Neuron (in vitro differentiated cells): ENCODE results near the gene LY6G5C.

Experiments
- H2AFZ ChIP-seq: one replicate; pipeline ENCODE4 v1.6.1; 2013; ENCODE audit warnings: low read depth, mild to moderate bottlenecking, inconsistent platforms, low read length, moderate library complexity
- H3K27me3 ChIP-seq: one replicate; pipeline ENCODE4 v1.6.1; 2013; ENCODE audit warnings: low read length; ENCODE audit not compliant: insufficient read depth
- H3K36me3 ChIP-seq: one replicate; pipeline ENCODE4 v1.6.1; 2013; ENCODE audit warnings: low read length; ENCODE audit not compliant: insufficient read depth
- H3K4me1 ChIP-seq: one replicate; pipeline ENCODE4 v1.6.1; 2013; ENCODE audit warnings: low read length; ENCODE audit not compliant: insufficient read depth
- H3K4me3 ChIP-seq: 2 replicates; pipeline ENCODE4 v1.5.1; 2013; ENCODE audit warnings: mild to moderate bottlenecking, low read length, moderate library complexity
- H3K9me3 ChIP-seq: one replicate; pipeline ENCODE4 v1.6.1; 2013; ENCODE audit warnings: low read length

Gene LY6G5C

GRCh38 chr6:31659649-31660380 is 21.1 kb downstream of the LY6G5C start:
- no peaks in the 10 kb centered on the region for H3K9me3 ChIP-seq
- H3K4me3 ChIP-seq, result peak overlapping the region; percentile 98
- H3K27me3 ChIP-seq, result no peaks in the 10 kb centered on the region
- peak overlapping the region; percentile 62 for H2AFZ ChIP-seq
- H3K36me3 ChIP-seq, result peaks cover 42% of the 10 kb centered on the region
- peaks cover 40% of the 10 kb centered on the region for H3K4me1 ChIP-seq

DNA sequence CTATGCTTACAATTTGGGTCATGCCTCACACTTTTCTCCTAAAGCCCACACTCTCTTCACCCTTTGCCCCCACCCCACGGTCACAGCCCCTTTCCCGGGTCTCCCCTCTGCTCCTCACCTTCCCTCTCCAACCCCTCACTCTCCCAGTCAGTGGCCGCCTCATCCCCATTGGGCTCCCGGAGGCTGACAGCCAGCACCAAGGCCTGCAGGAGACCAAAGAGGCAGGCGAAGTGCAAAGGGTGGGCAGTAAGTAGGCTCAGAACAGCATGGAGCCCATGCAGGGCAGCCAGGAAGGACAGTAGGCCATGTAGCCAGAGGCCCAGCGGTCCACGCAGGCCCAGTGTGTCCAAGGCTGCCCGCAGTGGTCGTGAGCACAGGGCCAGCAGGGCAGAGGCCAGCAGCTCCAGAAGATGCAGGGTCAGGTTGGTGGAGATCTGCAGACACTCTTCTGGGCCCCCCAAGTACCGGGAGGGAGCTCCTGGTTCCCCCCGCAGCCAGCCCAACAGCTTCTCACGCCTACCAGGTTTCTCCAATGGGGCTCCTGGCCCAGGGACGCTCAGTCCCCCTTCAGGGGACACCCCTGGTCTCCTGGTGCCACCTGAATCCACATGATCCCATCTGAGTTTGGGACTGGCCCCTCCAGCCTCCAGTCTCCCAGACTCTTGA is 21.8 kb downstream of the LY6G5C start:
- Histone ChIP-seq H3K4me3 (peak overlapping the region; percentile 98), H3K36me3 (peaks cover 42% of the 10 kb centered on the region), H3K27me3 (no peaks in the 10 kb centered on the region), H3K4me1 (peaks cover 36% of the 10 kb centered on the region), H3K9me3 (no peaks in the 10 kb centered on the region), H2AFZ (no peak overlapping the region)

DNA sequence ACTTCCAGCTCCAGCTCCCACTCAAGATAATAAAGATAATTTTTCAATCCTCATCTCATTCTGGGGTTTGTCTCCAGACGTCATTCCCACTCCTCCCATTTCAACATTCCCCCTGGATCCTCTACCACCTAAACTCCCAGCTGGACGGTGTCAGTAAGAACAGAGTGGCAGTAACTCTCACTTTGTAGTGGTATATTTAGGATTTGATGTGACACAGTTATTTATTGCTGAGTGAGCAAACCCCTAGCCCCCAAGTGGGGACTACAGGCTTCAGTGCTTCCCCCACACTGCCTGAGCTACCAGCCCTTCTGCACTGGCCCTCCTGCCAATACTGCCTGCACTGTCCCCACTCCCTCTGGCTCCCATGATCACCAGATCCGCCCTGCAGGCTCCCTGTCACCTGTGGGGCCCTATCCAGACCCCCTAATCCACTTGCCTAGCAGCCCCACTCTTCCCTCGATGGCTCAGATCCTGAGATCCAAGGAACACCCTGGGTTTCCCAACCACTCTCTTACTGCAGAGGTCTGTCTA is 22.6 kb downstream of the LY6G5C start:
- Histone ChIP-seq H3K4me1 (peaks cover 29% of the 10 kb centered on the region), H3K9me3 (no peaks in the 10 kb centered on the region), H3K36me3 (peaks cover 33% of the 10 kb centered on the region), H3K27me3 (no peaks in the 10 kb centered on the region), H3K4me3 (no peak overlapping the region), H2AFZ (no peak overlapping the region)

GRCh38 chr6:31657406-31658157 is 23.3 kb downstream of the LY6G5C start:
- H3K36me3 ChIP-seq, result peaks cover 31% of the 10 kb centered on the region
- H3K4me3 ChIP-seq, result no peak overlapping the region
- H2AFZ ChIP-seq, result no peak overlapping the region
- H3K9me3 ChIP-seq, result no peaks in the 10 kb centered on the region
- no peaks in the 10 kb centered on the region for H3K27me3 ChIP-seq
- peaks cover 27% of the 10 kb centered on the region for H3K4me1 ChIP-seq

DNA sequence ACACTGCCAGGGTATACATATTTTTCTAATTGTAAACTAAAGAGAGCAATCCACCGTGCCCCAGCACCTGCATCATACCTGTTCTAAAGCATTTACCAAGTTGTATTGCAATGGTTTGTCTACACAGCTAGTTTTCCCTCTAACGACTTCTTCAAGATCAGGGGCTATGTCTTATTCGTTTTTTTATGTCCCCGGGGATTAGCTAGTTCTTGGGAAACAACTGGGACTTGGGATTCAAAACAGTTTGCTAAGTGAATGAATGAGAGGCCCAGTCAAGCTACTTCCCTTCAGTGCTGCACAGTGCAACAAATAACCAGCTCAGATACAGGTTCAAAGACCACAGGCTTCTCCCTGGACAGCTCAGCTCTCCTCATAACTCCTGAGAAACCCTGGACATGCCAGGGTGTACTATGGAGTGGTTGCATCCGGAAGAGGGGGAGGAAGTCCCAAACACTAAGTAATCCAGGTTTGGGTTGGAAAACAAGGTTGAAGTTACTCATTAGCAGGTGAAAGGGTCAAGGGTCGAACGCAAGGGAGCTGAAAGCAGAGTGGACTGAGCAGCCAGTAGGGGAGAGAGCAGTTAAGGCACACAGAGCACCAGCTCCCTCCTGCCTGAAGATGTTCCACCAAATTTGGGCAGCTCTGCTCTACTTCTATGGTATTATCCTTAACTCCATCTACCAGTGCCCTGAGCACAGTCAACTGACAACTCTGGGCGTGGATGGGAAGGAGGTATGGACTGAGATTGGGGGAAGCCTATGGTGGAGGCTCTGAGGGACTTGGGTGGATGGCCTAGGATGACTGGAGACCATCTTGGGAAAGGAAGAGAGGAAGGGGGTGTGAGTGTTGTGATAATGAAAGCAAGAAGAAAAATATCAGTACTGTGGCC is 25.3 kb downstream of the LY6G5C start, which contains the start of gene APOM:
Gene APOM (plus strand): TSS at position 546 of the 889 bp plus-strand sequence. CDS start 73 bp downstream, at position 619.
- H3K4me1 ChIP-seq, result peaks cover 32% of the 10 kb centered on the region
- peaks cover 20% of the 10 kb centered on the region for H3K36me3 ChIP-seq
- no peak within 1 kb of the TSS for H2AFZ ChIP-seq
- H3K4me3 ChIP-seq, result no peak within 1 kb of the TSS
- no peaks in the 10 kb centered on the region for H3K9me3 ChIP-seq
- no peaks in the 10 kb centered on the region for H3K27me3 ChIP-seq

DNA sequence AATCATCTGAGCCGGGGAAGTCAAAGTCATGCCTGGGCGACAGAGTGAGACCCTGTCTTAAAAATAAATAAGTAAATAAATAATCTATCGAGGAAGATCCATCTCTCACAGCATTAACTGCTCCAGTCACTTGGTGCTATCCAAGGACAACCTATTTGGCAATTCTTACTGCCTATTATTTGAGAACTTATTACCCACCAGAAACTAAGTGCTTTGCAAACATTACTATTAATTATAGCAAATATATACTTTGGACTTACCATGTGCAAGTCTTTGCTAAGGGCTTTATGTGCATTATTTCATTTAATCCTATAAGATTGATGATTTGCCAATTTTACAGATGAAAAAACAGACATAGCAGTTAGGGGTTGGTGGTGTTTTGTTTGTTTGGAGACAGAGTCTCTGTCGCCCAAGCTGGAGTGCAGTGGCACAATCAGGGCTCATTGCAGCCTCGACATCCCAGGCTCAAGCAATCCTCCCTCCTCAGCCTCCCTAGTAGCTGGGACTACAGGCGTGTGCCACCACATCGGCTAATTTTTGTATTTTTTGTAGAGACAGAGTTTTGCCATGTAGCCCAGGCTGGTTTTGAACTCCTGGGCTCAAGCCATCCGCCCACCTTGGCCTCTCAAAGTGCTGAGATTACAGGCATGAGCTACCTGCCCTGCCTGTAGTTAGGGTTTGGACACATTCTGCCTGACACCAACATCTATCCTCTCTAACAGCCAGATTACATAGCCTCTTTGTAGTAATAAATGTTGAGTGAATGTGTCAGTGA is 26.1 kb downstream of the LY6G5C start:
- Histone ChIP-seq H3K4me3 (no peak overlapping the region), H3K36me3 (peaks cover 20% of the 10 kb centered on the region), H3K9me3 (no peaks in the 10 kb centered on the region), H3K4me1 (peaks cover 26% of the 10 kb centered on the region), H2AFZ (no peak overlapping the region), H3K27me3 (no peaks in the 10 kb centered on the region)

DNA sequence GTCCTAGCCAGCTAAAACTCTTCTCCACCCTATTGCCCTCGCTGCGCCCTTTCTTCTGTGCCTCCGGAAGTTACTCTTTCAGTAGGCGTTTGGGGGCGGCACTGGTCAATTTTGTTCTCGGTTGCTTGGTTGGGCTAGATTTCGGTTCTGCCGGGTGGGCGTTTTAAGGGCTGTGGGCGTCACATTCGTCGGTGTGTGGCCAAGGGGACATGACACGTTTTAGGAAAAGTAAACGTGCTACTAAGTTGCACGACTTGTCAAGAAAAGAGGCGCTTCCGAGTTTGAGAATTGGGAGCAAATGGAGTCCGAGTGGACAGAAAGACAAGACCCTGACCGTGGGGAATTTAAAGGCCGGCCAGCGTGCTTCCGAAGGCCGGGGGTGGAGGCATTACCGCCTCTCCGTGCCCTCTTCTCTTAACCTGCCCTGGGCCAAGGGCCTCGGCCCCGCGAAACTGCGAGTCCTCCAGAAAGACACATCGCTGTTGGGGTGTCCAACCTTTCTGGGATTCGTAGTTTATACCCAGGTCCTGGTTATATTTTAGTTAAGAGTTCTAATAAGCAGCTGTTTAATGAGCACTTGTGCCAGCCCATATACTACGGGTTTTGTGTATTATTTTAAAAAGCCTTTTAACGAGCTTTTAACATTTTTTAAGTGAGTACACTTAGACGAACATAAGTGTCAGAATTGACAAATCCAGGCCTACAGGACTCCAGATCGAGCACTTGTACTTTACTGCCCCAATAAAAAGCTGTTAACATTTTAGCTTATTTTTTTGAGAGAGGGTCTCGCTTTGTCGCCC is 27.7 kb downstream of the LY6G5C start:
- Histone ChIP-seq H3K4me3 (peak overlapping the region; percentile 76), H3K27me3 (no peaks in the 10 kb centered on the region), H3K4me1 (peaks cover 12% of the 10 kb centered on the region), H3K36me3 (peaks cover 33% of the 10 kb centered on the region), H3K9me3 (no peaks in the 10 kb centered on the region), H2AFZ (peak overlapping the region; percentile 1)

DNA sequence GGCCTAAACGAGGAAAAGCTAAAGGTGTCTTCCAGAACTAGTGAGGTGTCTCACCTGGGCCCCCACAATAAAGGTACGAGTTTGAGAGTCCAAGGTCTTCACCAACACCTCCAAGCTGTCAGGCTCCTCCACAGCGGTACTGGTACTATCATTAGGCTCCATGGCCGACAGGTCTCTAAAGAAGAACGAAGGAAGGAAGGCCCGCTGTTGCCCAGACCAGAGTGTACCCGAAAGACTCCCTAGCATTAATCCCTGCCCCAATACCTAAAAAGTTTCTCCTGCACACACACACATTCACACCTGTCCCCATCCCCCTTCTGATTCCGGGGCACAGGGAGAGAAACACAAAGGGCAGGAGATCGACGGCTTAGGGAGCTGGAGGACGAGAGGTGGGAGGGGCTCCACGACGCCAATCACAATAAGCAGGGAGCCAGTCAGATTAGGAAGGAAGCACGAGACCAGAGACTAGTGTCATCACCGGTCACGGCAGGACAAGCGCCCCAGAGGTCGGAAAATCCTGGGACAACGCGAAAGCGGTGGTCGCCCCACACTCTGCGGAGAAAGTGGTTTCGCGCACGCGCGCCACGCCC is 29.2 kb downstream of the LY6G5C start:
- Histone ChIP-seq H3K4me1 (peaks cover 12% of the 10 kb centered on the region), H2AFZ (no peak overlapping the region), H3K27me3 (no peaks in the 10 kb centered on the region), H3K36me3 (peaks cover 32% of the 10 kb centered on the region), H3K4me3 (peak overlapping the region; percentile 76), H3K9me3 (no peaks in the 10 kb centered on the region)

- peaks cover 80% of the 10 kb centered on the region for H3K36me3 ChIP-seq
- no peak overlapping the region for H3K4me3 ChIP-seq
- H2AFZ ChIP-seq, result no peak overlapping the region
- H3K9me3 ChIP-seq, result no peaks in the 10 kb centered on the region
- H3K27me3 ChIP-seq, result no peaks in the 10 kb centered on the region
- no peaks in the 10 kb centered on the region for H3K4me1 ChIP-seq
These were observed 35.5 kb downstream of the LY6G5C start for GRCh38 chr6:31645325-31645724.

- H3K27me3 ChIP-seq, result no peaks in the 10 kb centered on the region
- H3K9me3 ChIP-seq, result no peaks in the 10 kb centered on the region
- H2AFZ ChIP-seq, result no peak overlapping the region
- peaks cover 86% of the 10 kb centered on the region for H3K36me3 ChIP-seq
- no peaks in the 10 kb centered on the region for H3K4me1 ChIP-seq
- H3K4me3 ChIP-seq, result no peak overlapping the region
These were observed 36.9 kb downstream of the LY6G5C start for GRCh38 chr6:31643818-31644454.
